ENCODE measurements around the gene AFDN. TPM values are rescaled to one million over a fixed set of nuclear protein-coding genes. Genes with fewer than 3 reads are reported as not detected.

AFDN gene
- total RNA-seq, 1 experiment from 2014 or later = 182 TPM

DNA sequence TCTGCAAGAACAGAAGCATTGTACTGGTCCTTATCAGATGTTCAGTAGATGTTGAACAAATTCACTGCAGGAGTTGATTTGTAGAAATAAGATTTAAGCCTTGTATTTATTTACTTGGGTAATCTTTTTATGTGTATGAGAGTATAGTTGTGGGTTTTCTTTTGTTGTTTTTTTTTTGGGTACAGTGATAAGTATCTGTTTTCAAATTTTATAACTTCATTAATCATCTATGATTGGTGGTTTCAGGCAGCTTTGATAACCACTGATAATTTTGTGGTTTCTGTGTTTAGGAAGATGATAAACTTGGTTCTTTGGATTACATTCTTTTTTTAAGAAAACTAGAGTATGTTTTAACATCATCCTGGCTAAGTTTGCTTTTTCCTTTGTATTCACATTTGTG is 2.8 kb downstream of the AFDN start (continued):
- TF ChIP-seq, protein P1, sequence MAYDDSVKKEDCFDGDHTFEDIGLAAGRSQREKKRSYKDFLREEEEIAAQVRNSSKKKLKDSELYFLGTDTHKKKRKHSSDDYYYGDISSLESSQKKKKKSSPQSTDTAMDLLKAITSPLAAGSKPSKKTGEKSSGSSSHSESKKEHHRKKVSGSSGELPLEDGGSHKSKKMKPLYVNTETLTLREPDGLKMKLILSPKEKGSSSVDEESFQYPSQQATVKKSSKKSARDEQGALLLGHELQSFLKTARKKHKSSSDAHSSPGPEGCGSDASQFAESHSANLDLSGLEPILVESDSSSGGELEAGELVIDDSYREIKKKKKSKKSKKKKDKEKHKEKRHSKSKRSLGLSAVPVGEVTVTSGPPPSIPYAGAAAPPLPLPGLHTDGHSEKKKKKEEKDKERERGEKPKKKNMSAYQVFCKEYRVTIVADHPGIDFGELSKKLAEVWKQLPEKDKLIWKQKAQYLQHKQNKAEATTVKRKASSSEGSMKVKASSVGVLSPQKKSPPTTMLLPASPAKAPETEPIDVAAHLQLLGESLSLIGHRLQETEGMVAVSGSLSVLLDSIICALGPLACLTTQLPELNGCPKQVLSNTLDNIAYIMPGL (CRISPR knock-in tag; IDR thresholded peaks at IDR 0.05) = no peak
- no peak for TF ChIP-seq CREM (CRISPR knock-in tag; IDR thresholded peaks at IDR 0.05)

DNA sequence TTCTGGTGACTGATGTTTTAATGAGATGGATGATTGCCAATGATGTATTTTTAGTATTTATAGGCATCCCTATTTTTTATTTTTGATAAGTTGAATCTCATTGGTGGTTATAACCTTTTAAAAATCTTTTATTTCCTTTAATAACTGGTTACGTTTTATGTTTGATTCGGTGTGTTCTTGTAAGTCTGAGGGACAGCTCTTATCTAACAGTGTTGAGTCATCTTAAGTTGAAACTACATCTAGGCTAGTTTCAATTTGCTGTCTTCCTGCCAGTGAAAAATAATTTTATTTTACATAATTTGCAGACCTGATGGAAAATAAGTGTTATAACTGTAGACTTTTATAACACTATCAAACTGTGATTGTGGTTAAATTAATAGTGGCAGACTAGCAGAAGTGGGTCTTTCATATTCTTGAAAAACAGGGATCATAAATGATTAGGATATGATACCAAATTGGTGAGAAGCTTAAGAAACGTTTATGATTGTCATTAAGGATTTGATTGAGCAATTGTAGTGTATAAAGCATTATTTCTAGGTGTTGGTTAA is 4.6 kb downstream of the AFDN start:
- Mint-ChIP-seq H3K27ac (no peak overlapping the region), H3K4me3 (no peak overlapping the region), H3K36me3 (no peaks in the 10 kb centered on the region), H3K4me1 (peaks cover 70% of the 10 kb centered on the region), H3K9me3 (no peaks in the 10 kb centered on the region), H3K27me3 (ENCODE audit: low read depth) (no peaks in the 10 kb centered on the region)
- no peak for ATAC-seq
- no peak for TF ChIP-seq JAZF1 (CRISPR knock-in tag; IDR thresholded peaks at IDR 0.05)
- TF ChIP-seq, protein P2, sequence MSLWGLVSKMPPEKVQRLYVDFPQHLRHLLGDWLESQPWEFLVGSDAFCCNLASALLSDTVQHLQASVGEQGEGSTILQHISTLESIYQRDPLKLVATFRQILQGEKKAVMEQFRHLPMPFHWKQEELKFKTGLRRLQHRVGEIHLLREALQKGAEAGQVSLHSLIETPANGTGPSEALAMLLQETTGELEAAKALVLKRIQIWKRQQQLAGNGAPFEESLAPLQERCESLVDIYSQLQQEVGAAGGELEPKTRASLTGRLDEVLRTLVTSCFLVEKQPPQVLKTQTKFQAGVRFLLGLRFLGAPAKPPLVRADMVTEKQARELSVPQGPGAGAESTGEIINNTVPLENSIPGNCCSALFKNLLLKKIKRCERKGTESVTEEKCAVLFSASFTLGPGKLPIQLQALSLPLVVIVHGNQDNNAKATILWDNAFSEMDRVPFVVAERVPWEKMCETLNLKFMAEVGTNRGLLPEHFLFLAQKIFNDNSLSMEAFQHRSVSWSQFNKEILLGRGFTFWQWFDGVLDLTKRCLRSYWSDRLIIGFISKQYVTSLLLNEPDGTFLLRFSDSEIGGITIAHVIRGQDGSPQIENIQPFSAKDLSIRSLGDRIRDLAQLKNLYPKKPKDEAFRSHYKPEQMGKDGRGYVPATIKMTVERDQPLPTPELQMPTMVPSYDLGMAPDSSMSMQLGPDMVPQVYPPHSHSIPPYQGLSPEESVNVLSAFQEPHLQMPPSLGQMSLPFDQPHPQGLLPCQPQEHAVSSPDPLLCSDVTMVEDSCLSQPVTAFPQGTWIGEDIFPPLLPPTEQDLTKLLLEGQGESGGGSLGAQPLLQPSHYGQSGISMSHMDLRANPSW (CRISPR knock-in tag; conservative IDR thresholded peaks at IDR 0.05; ENCODE audit: low read depth) = no peak
- TF ChIP-seq, protein P3, sequence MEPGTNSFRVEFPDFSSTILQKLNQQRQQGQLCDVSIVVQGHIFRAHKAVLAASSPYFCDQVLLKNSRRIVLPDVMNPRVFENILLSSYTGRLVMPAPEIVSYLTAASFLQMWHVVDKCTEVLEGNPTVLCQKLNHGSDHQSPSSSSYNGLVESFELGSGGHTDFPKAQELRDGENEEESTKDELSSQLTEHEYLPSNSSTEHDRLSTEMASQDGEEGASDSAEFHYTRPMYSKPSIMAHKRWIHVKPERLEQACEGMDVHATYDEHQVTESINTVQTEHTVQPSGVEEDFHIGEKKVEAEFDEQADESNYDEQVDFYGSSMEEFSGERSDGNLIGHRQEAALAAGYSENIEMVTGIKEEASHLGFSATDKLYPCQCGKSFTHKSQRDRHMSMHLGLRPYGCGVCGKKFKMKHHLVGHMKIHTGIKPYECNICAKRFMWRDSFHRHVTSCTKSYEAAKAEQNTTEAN (CRISPR knock-in tag; IDR thresholded peaks at IDR 0.05) = no peak
- no peak for TF ChIP-seq ZNF138 (CRISPR knock-in tag; conservative IDR thresholded peaks at IDR 0.05)
- TF ChIP-seq CREM (CRISPR knock-in tag; IDR thresholded peaks at IDR 0.05) = no peak
- no peak for TF ChIP-seq OVOL2 (CRISPR knock-in tag; IDR thresholded peaks at IDR 0.05; ENCODE audit: borderline replicate concordance)
- TF ChIP-seq ZNF416 (CRISPR knock-in tag; IDR thresholded peaks at IDR 0.05) = no peak
- no peak for TF ChIP-seq ZNF396 (CRISPR knock-in tag; IDR thresholded peaks at IDR 0.05; ENCODE audit: borderline replicate concordance)
- TF ChIP-seq, protein P4, sequence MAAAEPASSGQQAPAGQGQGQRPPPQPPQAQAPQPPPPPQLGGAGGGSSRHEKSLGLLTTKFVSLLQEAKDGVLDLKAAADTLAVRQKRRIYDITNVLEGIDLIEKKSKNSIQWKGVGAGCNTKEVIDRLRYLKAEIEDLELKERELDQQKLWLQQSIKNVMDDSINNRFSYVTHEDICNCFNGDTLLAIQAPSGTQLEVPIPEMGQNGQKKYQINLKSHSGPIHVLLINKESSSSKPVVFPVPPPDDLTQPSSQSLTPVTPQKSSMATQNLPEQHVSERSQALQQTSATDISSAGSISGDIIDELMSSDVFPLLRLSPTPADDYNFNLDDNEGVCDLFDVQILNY (CRISPR knock-in tag; IDR thresholded peaks at IDR 0.05) = no peak
- no peak for TF ChIP-seq FOXK1 (CRISPR knock-in tag; IDR thresholded peaks at IDR 0.05)
- TF ChIP-seq, protein P5, sequence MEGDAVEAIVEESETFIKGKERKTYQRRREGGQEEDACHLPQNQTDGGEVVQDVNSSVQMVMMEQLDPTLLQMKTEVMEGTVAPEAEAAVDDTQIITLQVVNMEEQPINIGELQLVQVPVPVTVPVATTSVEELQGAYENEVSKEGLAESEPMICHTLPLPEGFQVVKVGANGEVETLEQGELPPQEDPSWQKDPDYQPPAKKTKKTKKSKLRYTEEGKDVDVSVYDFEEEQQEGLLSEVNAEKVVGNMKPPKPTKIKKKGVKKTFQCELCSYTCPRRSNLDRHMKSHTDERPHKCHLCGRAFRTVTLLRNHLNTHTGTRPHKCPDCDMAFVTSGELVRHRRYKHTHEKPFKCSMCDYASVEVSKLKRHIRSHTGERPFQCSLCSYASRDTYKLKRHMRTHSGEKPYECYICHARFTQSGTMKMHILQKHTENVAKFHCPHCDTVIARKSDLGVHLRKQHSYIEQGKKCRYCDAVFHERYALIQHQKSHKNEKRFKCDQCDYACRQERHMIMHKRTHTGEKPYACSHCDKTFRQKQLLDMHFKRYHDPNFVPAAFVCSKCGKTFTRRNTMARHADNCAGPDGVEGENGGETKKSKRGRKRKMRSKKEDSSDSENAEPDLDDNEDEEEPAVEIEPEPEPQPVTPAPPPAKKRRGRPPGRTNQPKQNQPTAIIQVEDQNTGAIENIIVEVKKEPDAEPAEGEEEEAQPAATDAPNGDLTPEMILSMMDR (IDR thresholded peaks at IDR 0.05) = no peak
- no peak for DNase-seq (ENCODE audit: low spot score)
- ChIA-PET POLR2A (no interaction called here), CTCF (no interaction called here)

DNA sequence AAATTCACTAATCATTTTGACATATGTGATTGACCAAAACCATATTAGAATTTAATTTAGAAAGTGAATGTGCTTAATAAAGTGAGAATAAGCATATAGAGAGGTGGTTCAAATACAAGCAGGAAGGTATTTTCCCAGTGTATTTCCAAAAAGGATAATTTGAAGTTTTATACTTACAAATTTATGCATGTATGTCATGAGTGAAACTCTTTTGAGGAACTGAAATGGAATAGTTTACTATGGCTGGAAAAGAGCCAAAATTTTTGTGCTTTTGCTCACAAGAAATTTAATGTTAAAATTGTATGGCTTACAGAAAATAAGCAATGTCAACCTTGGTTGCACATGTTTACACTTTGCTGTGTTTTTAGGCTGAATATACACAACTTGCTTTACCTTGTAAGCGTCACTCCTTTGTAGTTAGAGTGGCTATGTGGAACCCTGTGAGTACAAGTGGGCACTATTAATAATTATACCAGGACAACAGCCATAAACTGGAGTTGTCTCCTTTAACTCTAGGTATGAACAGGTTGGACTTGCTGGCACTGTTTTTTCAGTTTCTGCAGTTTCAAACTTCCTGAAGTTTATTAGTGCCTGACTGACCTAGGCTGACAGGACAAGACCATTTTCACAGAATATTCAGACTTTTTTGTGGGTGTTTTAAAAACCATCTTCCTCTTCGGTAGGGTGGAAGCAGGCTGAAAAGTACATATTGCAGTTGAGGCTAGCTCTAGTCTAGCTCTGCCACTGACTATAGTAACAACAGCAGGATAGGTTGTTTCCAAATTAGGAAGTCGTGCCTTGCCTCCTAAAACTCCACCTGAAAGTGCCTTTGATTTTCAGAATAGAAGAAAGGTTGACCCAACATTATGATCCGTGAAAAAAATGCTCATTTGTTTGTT is 6.0 kb downstream of the AFDN start:
- DNase-seq (ENCODE audit: low spot score) = no peak
- no peaks in the 10 kb centered on the region for H3K9me3 Mint-ChIP-seq
- peak; percentile 44; the same call in 1 of the 2 replicates for ATAC-seq
- no peak for TF ChIP-seq ZNF671 (CRISPR knock-in tag; IDR thresholded peaks at IDR 0.05)
- no peaks in the 10 kb centered on the region for H3K36me3 Mint-ChIP-seq
- H3K4me3 Mint-ChIP-seq = no peak overlapping the region
- H3K4me1 Mint-ChIP-seq = peaks cover 74% of the 10 kb centered on the region
- no peaks in the 10 kb centered on the region for H3K27me3 Mint-ChIP-seq (ENCODE audit: low read depth)
- CTCF ChIA-PET = no interaction called here
- H3K27ac Mint-ChIP-seq = peak overlapping the region; percentile 75
- POLR2A ChIA-PET = no interaction called here
